Skeletal muscle tissue (tissue), 4 donors: ENCODE data around the gene KCNN3. TPM values are rescaled to one million over a fixed set of nuclear protein-coding genes. Genes with fewer than 3 reads are reported as not detected.
A peak's percentile ranks its signal among the peaks of the same experiment; 100 is the strongest.

Experiments used
- H3K27ac ChIP-seq: one replicate; pipeline ENCODE4 v1.7.0; 2013; ENCODE audit warnings: mild to moderate bottlenecking, low read depth, low read length, inconsistent platforms
- H3K27me3 ChIP-seq, 3 donors: one replicate each; pipeline ENCODE4 v1.7.0; 2013; ENCODE audit warnings: low read length in 3 of 3; ENCODE audit not compliant: control insufficient read depth in 3 of 3, insufficient read depth in 3 of 3
- H3K36me3 ChIP-seq, 3 donors: one replicate each; pipeline ENCODE4 v1.7.0; 2013; ENCODE audit warnings: low read length in 3 of 3; ENCODE audit not compliant: control insufficient read depth in 3 of 3, insufficient read depth in 3 of 3
- H3K4me1 ChIP-seq, 3 donors: one replicate each; pipeline ENCODE4 v1.7.0; 2013; ENCODE audit warnings: low read length in 3 of 3, mild to moderate bottlenecking in 3 of 3; ENCODE audit not compliant: control insufficient read depth in 3 of 3, insufficient read depth in 3 of 3
- H3K4me3 ChIP-seq, 3 donors: one replicate each; pipeline ENCODE4 v1.7.0; 2013; ENCODE audit warnings: low read length in 3 of 3
- H3K9ac ChIP-seq, 3 donors: one replicate each; pipeline ENCODE4 v1.7.0; 2013; ENCODE audit warnings: low read length in 3 of 3, mild to moderate bottlenecking in 3 of 3, moderate library complexity in 2 of 3, low read depth in 1 of 3
- H3K9me3 ChIP-seq, 3 donors: one replicate each; pipeline ENCODE4 v1.7.0; 2013; ENCODE audit warnings: low read length in 3 of 3; ENCODE audit not compliant: control insufficient read depth in 3 of 3
- total RNA-seq: library from RNA; depleted of rRNA; stranded (reverse); fragments of >200 nt; gene quantifications from one replicate; pipeline ENCODE4 v1.2.3, GENCODE V29; 2014
- donor health status: Osteomylitis.

The KCNN3 gene
- total RNA-seq, 1 donor from 2014 or later: 3.7 TPM

GRCh38 chr1:154716614-154717527 lies 153.2 kb downstream of the KCNN3 start:
- no peak overlapping the region for H3K9ac ChIP-seq
- H3K4me1 ChIP-seq: peaks cover 9 to 32% (median 12%) of the 10 kb centered on the region in 3 donors
- no peaks in the 10 kb centered on the region for H3K27me3 ChIP-seq
- no peak overlapping the region for H3K4me3 ChIP-seq
- H3K36me3 ChIP-seq: peaks cover 12 to 39% (median 16%) of the 10 kb centered on the region in 3 donors
- H3K9me3 ChIP-seq: no peaks in the 10 kb centered on the region
- H3K27ac ChIP-seq: peak overlapping the region; percentile 57

- H3K27ac ChIP-seq: peak overlapping the region; percentile 57
- H3K9me3 ChIP-seq: no peaks in the 10 kb centered on the region
- H3K4me3 ChIP-seq: no peak overlapping the region
- no peaks in the 10 kb centered on the region for H3K27me3 ChIP-seq
- peaks cover 12 to 39% (median 16%) of the 10 kb centered on the region in 3 donors for H3K36me3 ChIP-seq
- no peak overlapping the region for H3K9ac ChIP-seq
- H3K4me1 ChIP-seq: peaks cover 9 to 32% (median 12%) of the 10 kb centered on the region in 3 donors
These were observed 154.1 kb downstream of the KCNN3 start for GRCh38 chr1:154716011-154716410.

- peaks cover 12 to 33% (median 16%) of the 10 kb centered on the region in 3 donors for H3K36me3 ChIP-seq
- no peaks in the 10 kb centered on the region for H3K9me3 ChIP-seq
- no peak overlapping the region for H3K9ac ChIP-seq
- no peak overlapping the region for H3K4me3 ChIP-seq
- H3K4me1 ChIP-seq: peaks cover 9 to 32% (median 12%) of the 10 kb centered on the region in 3 donors
- H3K27ac ChIP-seq: peak overlapping the region; percentile 57
- no peaks in the 10 kb centered on the region for H3K27me3 ChIP-seq
These were observed 154.7 kb downstream of the KCNN3 start for GRCh38 chr1:154715385-154715784.

- no peaks in the 10 kb centered on the region for H3K27me3 ChIP-seq
- H3K9me3 ChIP-seq: no peaks in the 10 kb centered on the region
- H3K36me3 ChIP-seq: peaks cover 12 to 33% (median 16%) of the 10 kb centered on the region in 3 donors
- H3K27ac ChIP-seq: no peak overlapping the region
- H3K4me1 ChIP-seq: peaks cover 9 to 32% (median 14%) of the 10 kb centered on the region in 3 donors
- H3K4me3 ChIP-seq: no peak overlapping the region
- no peak overlapping the region for H3K9ac ChIP-seq
These were observed 155.4 kb downstream of the KCNN3 start for GRCh38 chr1:154714638-154715037.

GRCh38 chr1:154714052-154714623 lies 155.9 kb downstream of the KCNN3 start:
- Histone ChIP-seq H3K4me1 (peaks cover 9 to 32% (median 19%) of the 10 kb centered on the region in 3 donors), H3K27me3 (no peaks in the 10 kb centered on the region), H3K27ac (no peak overlapping the region), H3K9ac (no peak overlapping the region), H3K9me3 (no peaks in the 10 kb centered on the region), H3K36me3 (peaks cover 10 to 33% (median 14%) of the 10 kb centered on the region in 3 donors), H3K4me3 (no peak overlapping the region)

- no peak overlapping the region for H3K9ac ChIP-seq
- H3K9me3 ChIP-seq: no peaks in the 10 kb centered on the region
- H3K4me1 ChIP-seq: peaks cover 9 to 39% (median 21%) of the 10 kb centered on the region in 3 donors
- H3K27ac ChIP-seq: no peak overlapping the region
- H3K27me3 ChIP-seq: no peaks in the 10 kb centered on the region
- H3K36me3 ChIP-seq: peaks cover 10 to 27% (median 14%) of the 10 kb centered on the region in 3 donors
- no peak overlapping the region for H3K4me3 ChIP-seq
These were observed 157.1 kb downstream of the KCNN3 start for GRCh38 chr1:154713005-154713404.

GRCh38 chr1:154712166-154712810 lies 157.8 kb downstream of the KCNN3 start:
- Histone ChIP-seq H3K27me3 (no peaks in the 10 kb centered on the region), H3K27ac (no peak overlapping the region), H3K36me3 (peaks cover 10 to 27% (median 14%) of the 10 kb centered on the region in 3 donors), H3K9me3 (no peaks in the 10 kb centered on the region), H3K4me3 (no peak overlapping the region), H3K4me1 (peaks cover 9 to 46% (median 21%) of the 10 kb centered on the region in 3 donors), H3K9ac (no peak overlapping the region)

- Histone ChIP-seq H3K4me3 (no peak overlapping the region), H3K4me1 (peaks cover 17 to 46% (median 24%) of the 10 kb centered on the region in 3 donors), H3K27me3 (no peaks in the 10 kb centered on the region), H3K27ac (no peak overlapping the region), H3K9ac (no peak overlapping the region), H3K9me3 (no peaks in the 10 kb centered on the region), H3K36me3 (peaks cover 10 to 27% (median 14%) of the 10 kb centered on the region in 3 donors)
These were observed 158.7 kb downstream of the KCNN3 start for GRCh38 chr1:154711416-154711815.

- Histone ChIP-seq H3K9ac (no peak overlapping the region), H3K9me3 (no peaks in the 10 kb centered on the region), H3K27ac (no peak overlapping the region), H3K4me3 (no peak overlapping the region), H3K36me3 (peaks cover 10 to 27% (median 17%) of the 10 kb centered on the region in 3 donors), H3K27me3 (no peaks in the 10 kb centered on the region), H3K4me1 (peaks cover 8 to 37% (median 16%) of the 10 kb centered on the region in 3 donors)
These were observed 160.0 kb downstream of the KCNN3 start for GRCh38 chr1:154710106-154710505.
